Dedifferentiated amniotic fluid mesenchymal stem cell (primary cell): Measurements from ENCODE around the gene EMC6.

Experiments
- DNase-seq: peaks from one replicate; pipeline ENCODE4 v3.0.0-alpha.2; 2016; ENCODE audit errors: extremely low spot score

Gene EMC6

DNA sequence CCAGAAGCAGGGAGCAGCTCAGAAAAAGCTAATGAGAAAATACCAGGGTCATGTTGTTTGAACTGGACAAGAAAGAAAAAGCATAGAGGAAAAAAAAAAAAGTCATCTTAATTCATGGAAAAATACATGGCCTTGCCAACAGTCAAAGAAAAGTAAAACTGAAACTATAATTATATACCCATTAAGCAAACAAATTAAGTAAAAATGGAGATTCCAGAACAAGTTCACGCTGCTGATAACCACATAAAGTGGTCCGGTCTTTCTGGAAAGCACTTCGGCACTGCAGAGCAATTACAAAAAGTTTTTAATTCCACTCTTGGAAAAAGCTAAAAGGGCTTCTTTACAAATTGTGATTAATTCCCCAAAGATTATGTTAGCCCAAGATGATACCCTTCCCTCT lies 39.8 kb downstream of the EMC6 start:
- DNase-seq, result no peak

DNA sequence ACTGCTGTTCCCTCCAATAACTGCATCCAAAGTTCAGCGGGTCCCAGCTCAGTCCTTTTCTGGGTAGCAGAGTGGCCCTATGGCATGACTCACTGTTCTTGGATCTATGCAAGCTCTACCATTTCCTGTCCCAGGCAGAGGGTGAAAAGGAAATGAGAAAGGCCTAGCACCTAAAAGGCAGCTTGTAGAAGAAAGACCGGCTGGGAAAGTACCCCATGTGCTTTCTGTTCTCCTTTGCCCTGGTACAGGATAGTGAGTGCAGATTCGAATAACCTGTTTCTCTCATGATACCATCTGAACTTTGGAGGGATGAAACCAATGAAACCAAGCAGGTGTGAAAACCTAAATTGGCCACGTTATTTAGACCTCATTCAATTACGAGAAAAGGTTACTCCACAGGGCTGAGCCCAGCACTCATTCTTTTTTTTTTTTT lies 42.4 kb downstream of the EMC6 start:
- DNase-seq, result no peak

- no peak for DNase-seq
Measured at GRCh38 chr17:3712811-3713463, 44.3 kb downstream of the EMC6 start.

DNA sequence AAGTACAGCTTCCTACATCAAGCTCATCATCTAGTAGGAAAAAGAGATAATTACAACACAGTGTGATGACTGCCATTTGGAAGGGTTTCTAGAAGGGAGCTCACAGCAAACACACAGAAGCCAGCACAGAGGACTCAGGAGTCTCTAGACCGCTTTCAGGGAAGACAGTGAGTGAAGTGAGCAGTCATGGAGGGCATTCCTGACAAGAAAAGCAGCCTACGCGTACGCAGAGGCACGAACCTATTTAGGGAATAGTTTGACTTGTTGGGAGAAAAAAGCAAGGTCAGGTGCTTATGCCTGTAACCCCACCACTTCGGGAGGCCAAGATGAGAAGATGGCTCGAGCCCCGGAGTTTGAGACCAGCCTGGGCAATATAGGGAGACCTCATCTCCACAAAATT lies 46.7 kb downstream of the EMC6 start:
- no peak for DNase-seq

DNA sequence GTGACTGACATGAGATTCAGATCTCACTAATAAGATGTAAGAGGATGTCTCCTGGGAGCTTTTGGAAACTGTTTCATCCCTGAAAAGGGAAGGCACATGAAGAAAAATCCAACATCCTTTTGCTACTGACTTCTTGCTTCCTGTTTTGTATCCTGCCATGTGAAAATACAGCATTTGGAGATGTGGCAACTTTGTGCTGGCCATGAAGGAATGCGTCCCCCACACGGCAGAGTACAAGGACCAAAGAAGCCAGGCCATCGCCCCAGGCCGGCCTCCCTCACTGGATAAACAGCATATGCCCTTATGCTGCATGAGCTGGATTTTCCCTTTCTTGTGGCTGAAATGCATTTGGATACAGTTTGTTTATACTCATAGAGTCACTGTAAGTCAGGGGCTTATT lies 49.6 kb downstream of the EMC6 start:
- no peak for DNase-seq

DNA sequence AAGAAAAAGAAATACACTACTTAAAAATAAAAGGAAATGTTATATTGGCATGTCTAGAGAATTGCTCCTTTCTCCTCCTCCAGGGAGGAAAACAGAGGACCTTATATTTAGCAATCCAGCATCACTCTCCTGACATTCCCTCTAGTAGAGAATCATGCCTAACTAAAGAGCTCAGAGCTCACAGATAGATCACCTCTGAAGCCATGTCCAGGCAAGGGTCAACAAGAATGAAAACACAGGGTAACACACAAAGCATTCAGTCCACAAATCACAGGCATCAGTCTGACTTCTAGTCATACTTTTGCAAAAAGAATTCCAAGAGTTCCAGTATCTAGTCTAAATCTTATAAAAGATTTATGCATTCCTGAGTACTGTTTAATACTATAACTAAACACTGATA lies 50.7 kb downstream of the EMC6 start:
- no peak for DNase-seq
